AG04449 (cell line): Measurements from ENCODE around the gene PAPOLG.
A peak's percentile ranks its signal among the peaks of the same experiment; 100 is the strongest.
"Not testable (repeated sequence)": the region's sequence is repeated elsewhere in the genome, so short reads cannot be mapped to it uniquely, and the experiment has no call there.

Experiments
- CTCF ChIA-PET: fragments of 350-600 bp; formaldehyde crosslinking; extraction: SDS; loops from one replicate; lab custom pipeline; 2021; ENCODE audit warnings: antibody characterized with exemption; lab: Yijun Ruan, JAX
- POLR2A ChIA-PET: fragments of 400-600, 350-600 bp; formaldehyde crosslinking; extraction: SDS; loops from one replicate; lab custom pipeline; 2020; ENCODE audit warnings: antibody characterized with exemption, inconsistent platforms; lab: Yijun Ruan, JAX
- DNase-seq: peaks from one replicate; pipeline ENCODE4 v3.0.0-alpha.2; 2010; ENCODE audit warnings: low read depth, low spot score
- H3K4me3 ChIP-seq: 2 replicates; pipeline ENCODE4 v1.5.1; 2011; ENCODE audit warnings: low read depth, mild to moderate bottlenecking, control low read depth, low read length
- TF ChIP-seq, protein P1 (sequence below): IDR thresholded peaks from one replicate; pipeline ENCODE4 v1.5.1; 2011; ENCODE audit warnings: mild to moderate bottlenecking, moderate library complexity, low read length, control low read depth, inconsistent platforms; ENCODE audit not compliant: insufficient read depth; ENCODE audit errors: missing control alignments

The PAPOLG gene

DNA sequence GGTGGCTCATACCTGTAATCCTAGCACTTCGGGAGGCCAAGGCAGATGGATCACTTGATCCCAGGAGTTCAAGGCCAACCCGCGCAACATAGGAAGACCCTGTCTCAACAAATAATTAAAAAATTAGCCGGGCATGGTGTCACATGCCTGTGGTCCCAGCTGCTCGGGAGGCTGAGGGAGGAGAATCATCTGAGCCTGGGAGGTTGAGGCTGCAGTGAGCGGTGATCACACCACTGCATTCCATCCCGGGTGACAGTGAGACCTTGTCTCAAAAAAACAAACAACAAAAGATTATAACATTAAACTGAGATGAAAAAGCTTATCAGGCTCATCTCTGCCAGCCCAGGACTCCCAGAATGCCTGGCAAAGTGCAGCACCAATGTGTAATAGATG, 50.5 kb downstream of the PAPOLG start:
- H3K4me3 ChIP-seq = no peak overlapping the region
- POLR2A ChIA-PET = no interaction called here

DNA sequence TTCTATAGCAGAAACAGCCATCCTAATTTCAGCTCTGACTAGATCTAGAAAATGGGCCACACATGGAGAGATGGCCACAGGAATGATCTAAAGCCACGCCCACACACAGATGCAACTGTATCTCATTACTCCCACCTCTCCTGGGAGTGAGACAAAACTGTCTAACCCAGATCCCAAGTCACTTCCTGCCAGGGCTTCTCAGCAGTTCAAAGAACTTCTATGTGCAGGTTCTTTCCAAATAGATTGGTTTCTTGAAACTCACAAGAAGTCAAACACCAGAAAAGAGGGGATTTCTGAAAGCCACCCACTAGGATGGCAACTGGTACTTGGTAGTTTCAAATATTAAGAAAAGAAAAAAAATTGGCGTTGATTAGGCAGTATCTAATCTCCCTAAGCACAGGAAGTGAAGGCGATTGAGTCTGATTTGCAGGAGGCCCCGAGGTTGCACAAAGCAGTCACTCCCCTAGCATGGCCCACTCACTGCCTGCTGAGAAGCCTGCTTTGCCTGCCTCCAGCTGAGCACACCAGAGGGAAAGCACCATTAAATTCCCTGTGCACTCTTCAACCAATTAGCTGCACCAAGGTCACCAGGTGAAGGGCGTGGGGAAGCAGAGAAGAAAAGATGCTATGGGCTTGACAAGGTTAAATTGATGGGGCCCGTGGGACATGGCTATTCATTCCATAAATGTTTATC, 51.1 kb downstream of the PAPOLG start:
- ChIA-PET POLR2A (no interaction called here), CTCF (interaction anchor here (4.8 kb wide), 1 partner anchor 192 kb away, joined by 33 read pairs; no protein-coding TSS in a partner anchor)
- DNase-seq = peak; percentile 45

More for the DNA sequence above, 50.5 kb downstream of the PAPOLG start:
- DNase-seq = no peak
- CTCF ChIA-PET = interaction anchor here (4.8 kb wide), 1 partner anchor 192 kb away, joined by 33 read pairs; no protein-coding TSS in a partner anchor
- TF ChIP-seq, protein P1, sequence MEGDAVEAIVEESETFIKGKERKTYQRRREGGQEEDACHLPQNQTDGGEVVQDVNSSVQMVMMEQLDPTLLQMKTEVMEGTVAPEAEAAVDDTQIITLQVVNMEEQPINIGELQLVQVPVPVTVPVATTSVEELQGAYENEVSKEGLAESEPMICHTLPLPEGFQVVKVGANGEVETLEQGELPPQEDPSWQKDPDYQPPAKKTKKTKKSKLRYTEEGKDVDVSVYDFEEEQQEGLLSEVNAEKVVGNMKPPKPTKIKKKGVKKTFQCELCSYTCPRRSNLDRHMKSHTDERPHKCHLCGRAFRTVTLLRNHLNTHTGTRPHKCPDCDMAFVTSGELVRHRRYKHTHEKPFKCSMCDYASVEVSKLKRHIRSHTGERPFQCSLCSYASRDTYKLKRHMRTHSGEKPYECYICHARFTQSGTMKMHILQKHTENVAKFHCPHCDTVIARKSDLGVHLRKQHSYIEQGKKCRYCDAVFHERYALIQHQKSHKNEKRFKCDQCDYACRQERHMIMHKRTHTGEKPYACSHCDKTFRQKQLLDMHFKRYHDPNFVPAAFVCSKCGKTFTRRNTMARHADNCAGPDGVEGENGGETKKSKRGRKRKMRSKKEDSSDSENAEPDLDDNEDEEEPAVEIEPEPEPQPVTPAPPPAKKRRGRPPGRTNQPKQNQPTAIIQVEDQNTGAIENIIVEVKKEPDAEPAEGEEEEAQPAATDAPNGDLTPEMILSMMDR = no peak

DNA sequence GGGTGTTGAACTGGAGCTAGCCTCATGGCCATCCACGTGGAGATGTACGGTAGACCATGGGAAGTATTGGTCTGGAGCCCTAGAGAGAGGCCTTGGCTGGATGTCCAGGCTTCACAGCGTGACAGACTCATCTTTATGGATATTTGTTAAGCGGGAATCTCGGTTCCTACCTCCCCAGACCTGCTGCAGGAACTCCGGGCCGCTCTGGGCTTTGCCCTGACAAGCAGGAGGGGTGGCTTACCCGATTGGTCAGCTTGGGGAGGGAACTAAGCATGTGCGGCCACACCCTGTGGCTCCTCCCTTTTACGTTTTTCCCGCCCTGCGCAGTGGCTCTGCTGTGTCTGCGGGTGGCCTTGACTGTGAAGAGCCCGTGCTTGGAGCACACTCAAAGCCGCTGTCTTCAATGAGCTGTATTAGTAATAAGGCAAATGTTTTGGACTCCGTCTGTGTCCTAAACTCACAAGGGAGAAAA, 52.3 kb downstream of the PAPOLG start:
- ChIA-PET CTCF (interaction anchor here (1.4 to 4.8 kb wide), 2 partner anchors 9 to 191 kb away, joined by 3 to 33 read pairs; no protein-coding TSS in a partner anchor), POLR2A (no interaction called here)
- TF ChIP-seq, protein P1 = no peak
- DNase-seq = no peak
- H3K4me3 ChIP-seq = no peak overlapping the region

More for the DNA sequence above, 51.1 kb downstream of the PAPOLG start:
- no peak overlapping the region for H3K4me3 ChIP-seq
- TF ChIP-seq, protein P1 = no peak

DNA sequence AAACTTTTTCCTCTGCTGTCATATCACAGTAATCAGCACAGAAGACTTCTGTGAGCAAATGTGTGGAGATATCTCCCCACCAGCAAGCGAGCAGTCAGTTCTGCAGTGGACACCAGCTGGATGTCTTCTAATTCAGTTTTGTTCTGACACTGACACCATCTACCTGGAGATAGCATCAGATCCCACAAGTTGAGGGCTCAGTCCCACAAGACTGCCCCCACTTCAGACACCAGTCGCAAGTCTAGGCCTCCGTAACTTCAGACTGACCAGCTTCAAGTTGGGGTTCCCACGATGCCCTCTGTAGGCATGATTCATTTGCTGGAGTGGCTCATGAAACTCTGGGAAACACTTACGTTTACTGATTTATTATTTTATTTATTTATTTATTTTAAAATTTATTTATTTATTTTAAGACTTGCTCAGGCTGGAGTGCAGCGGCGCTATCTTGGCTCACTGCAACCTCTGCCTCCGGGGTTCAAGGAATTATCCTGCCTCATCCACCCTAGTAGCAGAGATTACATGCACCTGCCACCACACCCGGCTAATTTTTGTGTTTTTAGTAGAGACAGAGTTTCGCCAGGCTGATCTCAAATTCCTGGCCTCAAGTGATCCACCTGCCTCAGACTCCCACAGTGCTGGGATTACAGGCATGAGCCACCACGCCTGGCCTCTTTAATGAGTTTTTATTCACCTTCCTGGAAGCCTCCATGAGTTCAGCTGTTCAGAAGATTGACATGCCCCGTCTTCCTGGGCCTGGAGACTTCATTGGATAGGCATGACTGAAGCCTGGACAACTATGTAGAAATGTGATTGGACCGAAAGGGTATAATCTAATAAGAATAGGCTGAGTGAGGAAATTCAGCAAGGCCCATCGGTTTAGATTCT, 55.7 kb downstream of the PAPOLG start:
- H3K4me3 ChIP-seq = no peak overlapping the region
- ChIA-PET POLR2A (no interaction called here), CTCF (no interaction called here)
- TF ChIP-seq, protein P1 = no peak
- no peak for DNase-seq

DNA sequence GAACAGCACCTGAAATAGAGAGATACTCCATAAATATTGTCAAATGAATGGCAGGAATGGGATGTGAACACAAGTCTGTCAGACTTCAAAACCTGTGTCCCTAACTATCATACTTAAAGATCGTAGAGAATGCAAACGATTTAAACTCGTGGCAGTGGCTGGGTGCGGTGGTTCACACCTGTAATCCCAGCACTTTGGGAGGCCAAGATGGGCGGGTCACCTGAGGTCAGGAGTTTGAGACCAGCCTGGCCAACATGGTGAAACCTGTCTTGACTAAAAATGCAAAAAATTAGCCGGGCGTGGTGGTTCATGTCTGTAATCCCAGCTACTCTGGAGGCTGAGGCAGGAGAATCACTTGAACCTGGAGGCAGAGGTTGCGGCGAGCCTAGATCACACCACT, 61.1 kb downstream of the PAPOLG start:
- CTCF ChIA-PET, POLR2A ChIA-PET, H3K4me3 ChIP-seq, DNase-seq: not testable (repeated sequence)

DNA sequence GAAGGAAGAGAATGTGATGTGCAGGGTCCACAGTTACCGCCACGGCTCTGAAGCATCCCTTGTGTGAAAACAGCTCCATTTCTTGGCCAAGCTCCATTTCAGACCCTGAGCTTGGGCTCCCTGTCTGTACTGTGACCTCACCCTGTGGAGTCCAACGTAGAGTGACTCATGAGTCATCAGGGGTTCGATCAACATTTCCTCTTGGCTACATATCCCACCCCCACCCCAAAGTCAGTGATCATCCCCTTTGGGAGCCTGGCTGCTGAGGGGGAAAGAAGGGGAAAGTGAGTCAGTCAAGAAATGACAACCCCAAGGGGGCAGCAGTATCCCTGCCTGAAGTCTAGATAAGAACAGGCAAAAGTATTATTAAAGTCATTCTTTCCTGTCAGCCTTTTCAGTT, 62.2 kb downstream of the PAPOLG start:
- DNase-seq = no peak
- ChIA-PET CTCF (interaction anchor here (1.5 kb wide), 1 partner anchor 181 kb away, joined by 6 read pairs; no protein-coding TSS in a partner anchor), POLR2A (no interaction called here)

More for the DNA sequence above, 62.2 kb downstream of the PAPOLG start:
- H3K4me3 ChIP-seq = no peak overlapping the region
- TF ChIP-seq, protein P1 = no peak
